Ureter (tissue), 1 donor: Measurements from ENCODE around the gene KCNH1. TPM values are rescaled to one million over a fixed set of nuclear protein-coding genes. Genes with fewer than 3 reads are reported as not detected.

Source experiments
- DNase-seq: peaks from one replicate; pipeline ENCODE4 v3.0.0-alpha.2; 2020; ENCODE audit warnings: low spot score
- total RNA-seq: library from RNA; stranded (reverse); gene quantifications from one replicate; pipeline ENCODE4 v1.2.4, GENCODE V29; 2023
- donor health status: DM: yes; HTN: yes; CAD: no.

The KCNH1 gene
- total RNA-seq, 1 donor from 2014 or later: 0.86 TPM

- DNase-seq: no peak
These were observed 377.8 kb downstream of the KCNH1 start for GRCh38 chr1:210755991-210756659.

- DNase-seq: peak; percentile 66
These were observed 378.9 kb downstream of the KCNH1 start for GRCh38 chr1:210754878-210755665.

DNA sequence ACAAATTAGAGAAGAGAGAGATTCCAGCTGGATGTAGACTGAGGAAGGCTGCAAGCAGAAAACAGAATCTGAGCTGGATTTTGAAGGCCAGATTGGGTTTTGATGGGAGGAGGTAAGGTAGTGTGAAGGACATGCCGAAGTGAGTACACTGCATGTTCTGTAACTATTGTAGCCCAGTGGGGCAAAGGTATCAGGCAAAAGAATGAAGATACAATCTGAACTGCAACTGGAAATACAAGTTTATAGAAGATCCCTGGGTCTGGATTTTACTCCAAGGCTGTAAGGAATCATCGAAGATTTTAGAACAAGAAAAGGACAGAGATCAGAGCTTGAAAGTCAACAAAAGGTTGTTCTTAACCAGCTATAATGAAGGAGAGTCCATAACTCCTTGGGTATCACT lies 382.0 kb downstream of the KCNH1 start:
- no peak for DNase-seq

- no peak for DNase-seq
These were observed 383.5 kb downstream of the KCNH1 start for GRCh38 chr1:210750468-210750867.

- no peak for DNase-seq
These were observed 385.2 kb downstream of the KCNH1 start for GRCh38 chr1:210748796-210749195.

GRCh38 chr1:210747890-210748289 lies 386.1 kb downstream of the KCNH1 start:
- no peak for DNase-seq

DNA sequence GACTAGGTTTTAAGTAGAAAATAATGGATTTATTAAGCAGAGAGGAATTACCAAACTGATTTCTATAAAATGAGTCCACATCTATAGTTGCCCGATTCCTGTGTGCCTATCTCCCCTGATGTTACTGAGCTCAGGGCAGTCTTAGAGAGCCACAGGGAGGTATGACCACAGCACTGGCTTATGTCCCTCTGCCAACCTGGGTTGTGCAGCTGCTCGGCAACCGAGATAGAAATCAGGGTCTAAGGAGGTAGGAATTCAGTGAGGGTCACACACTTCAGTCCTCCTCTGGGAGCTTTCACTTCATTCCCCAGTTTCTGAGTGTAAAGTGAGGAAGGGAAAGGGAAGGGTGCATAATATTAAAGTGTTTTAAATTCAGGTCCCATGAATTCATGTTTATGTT lies 386.8 kb downstream of the KCNH1 start:
- DNase-seq: no peak

- no peak for DNase-seq
These were observed 387.8 kb downstream of the KCNH1 start for GRCh38 chr1:210746024-210746731.

GRCh38 chr1:210743038-210743437 lies 390.9 kb downstream of the KCNH1 start:
- no peak for DNase-seq

DNA sequence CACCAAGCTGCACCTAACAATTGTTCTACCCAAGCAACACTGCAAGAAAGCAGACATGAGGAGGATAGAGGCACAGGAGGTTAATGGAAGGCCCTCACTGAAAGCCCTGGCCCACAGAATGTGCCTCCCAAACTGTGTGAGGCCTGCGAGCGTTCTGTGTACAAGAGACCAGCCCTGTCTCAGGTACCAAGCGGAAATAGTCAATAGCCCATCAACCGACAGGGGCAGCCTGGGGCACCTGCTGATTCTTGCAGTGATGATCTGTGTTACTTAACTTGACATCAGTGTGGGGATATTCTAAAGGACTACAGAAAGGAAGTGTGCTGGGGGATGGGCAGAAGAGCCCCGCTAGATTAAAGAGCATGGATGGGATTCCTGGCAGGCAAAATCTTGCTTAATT lies 392.4 kb downstream of the KCNH1 start:
- no peak for DNase-seq

- DNase-seq: no peak
These were observed 394.3 kb downstream of the KCNH1 start for GRCh38 chr1:210739627-210740026.

GRCh38 chr1:210738256-210738655 lies 395.7 kb downstream of the KCNH1 start:
- DNase-seq: no peak

- no peak for DNase-seq
These were observed 397.2 kb downstream of the KCNH1 start for GRCh38 chr1:210736713-210737112.

- no peak for DNase-seq
These were observed 402.4 kb downstream of the KCNH1 start for GRCh38 chr1:210731597-210731996.

GRCh38 chr1:210731193-210731592 lies 402.8 kb downstream of the KCNH1 start:
- no peak for DNase-seq

DNA sequence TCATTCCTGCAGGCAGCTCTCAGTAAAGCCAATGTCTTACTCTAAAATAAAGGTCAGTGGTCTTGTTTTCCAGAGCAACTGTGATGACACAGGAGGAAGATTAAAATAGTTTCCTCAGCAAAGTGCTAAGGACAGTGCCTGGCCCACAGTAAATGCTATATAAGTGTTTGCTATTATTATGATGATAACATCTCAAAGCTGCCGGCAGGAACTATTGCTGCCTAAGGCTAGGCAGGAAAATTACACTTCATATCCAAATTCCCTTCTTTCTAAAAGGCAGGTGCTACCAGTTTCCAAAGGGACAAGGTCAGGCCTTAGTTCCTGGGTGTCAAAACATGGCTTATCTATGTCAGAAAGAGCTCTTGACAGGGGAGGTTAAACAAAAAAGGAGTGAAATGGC lies 403.9 kb downstream of the KCNH1 start:
- no peak for DNase-seq

DNA sequence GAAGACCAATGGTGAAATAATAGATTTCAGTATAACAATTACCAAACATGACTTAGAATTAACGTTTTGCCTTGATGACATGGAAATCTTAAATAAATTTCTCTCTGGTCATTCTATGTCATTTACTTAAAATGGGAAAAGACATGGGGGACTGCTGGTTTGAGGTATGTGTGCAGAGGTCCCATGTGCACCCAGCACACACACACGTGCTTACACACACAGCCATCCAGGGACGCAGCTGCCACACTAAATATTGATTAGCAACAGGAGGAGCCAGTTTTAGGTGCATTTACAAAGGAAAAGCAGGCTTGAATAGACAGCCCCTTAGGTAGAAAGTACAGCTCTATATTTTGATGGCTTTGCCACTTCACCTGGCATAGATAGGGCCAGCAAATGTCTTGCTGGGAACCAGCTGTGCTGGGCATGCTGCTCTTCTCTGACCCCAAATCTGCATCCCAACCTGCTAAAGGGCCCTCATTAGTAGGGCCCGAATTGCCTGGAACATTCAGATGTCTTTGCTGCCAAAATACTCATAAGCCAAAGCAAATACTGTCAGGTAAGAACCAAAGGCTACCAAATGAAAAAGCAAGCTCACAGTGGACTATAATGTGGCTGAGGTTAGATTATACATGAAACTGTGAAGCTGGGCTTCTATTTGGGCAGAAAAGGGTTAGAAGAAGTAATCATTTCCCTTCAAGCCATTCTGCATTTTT lies 405.4 kb downstream of the KCNH1 start:
- DNase-seq: no peak

DNA sequence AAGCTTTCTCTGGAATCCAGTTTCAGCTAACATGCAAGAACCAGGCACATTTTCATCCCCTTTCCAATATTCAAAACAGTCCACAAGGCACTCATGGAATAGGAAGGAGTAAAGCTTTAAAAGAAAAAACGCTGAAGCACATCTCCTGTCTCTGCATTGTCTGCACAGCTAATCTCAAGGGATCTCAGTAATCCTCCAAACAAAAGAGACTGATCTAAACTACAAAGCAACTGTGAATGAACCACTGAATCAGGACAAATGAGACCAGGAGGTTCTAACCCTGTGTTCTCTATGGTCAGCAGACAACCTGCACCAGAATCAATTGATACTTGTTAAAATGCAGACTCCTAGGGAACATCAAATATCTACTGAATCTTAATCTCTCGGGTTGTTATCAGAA lies 406.2 kb downstream of the KCNH1 start:
- no peak for DNase-seq

GRCh38 chr1:210726621-210727020 lies 407.3 kb downstream of the KCNH1 start:
- DNase-seq: no peak

- DNase-seq: no peak
These were observed 409.2 kb downstream of the KCNH1 start for GRCh38 chr1:210724768-210725167.

DNA sequence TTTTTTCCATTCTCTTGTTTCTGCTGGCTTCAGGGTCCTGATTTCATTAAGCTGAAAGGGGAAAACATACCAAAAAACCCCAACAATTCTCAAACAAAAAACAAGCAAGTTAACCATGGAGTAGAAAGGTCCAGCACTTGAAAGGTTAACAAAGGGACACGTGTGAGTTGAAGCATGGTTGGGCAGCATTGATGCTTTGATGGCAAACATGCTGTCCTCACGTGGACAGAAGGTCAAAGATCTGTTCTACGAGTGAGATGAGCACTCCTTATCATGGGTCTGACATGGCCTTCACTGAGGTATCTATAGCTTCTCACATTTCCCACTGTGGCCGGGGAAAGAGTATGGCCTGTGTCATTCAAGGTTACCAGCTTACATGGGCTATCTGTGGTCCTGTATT lies 410.3 kb downstream of the KCNH1 start:
- DNase-seq: no peak

DNA sequence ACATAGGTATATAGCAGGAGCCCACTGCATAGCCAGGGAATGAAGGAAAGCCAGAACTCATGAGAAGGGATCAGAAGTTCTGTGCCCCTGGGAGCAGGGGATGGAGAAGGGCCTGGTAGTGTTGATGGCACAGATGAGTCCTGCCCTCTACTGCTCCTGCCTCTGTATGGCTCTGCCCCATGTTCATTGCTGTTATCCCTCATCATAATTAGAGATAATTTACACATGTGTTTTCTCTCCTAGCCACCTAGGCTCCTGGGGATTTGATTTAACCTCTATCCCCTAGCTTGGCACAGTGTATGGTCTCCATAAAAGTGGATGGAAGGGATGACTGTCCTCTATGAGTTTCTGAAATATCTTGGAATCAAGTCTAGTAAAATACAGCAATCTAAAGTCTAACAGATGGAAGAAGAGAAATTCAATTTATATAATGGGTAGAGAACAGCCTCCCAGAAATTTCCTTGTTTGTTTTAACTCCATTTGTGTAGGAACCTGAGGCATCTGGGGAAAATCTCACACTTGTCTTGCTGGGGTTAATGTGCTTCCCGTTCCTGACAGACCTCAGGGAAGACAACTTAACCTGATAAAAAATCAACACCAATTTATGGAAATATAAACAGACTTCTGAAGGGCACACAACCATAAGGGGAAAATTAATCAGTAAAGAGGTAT lies 411.4 kb downstream of the KCNH1 start:
- DNase-seq: no peak
